Fibroblast of the aortic adventitia (primary cell): Measurements from ENCODE around the gene FAM200C. TPM values are rescaled to one million over a fixed set of nuclear protein-coding genes. Genes with fewer than 3 reads are reported as not detected.

ENCODE experiments used
- DNase-seq: peaks from one replicate; pipeline ENCODE4 v3.0.0-alpha.2; 2010; ENCODE audit warnings: low read depth
- H3K4me3 ChIP-seq: 2 replicates; pipeline ENCODE4 v1.5.1; 2011; ENCODE audit warnings: low read depth, mild to moderate bottlenecking, control low read depth, low read length, moderate library complexity
- total RNA-seq: library from RNA; depleted of rRNA; stranded (reverse); fragments of >200 nt; gene quantifications from 2 replicates; pipeline ENCODE4 v1.2.3, GENCODE V29; 2012; ENCODE audit warnings: low replicate concordance
- TF ChIP-seq, protein P1 (sequence below): IDR thresholded peaks from 2 replicates; pipeline ENCODE4 v1.5.1; 2011; ENCODE audit warnings: mild to moderate bottlenecking, low read length, control low read depth, inconsistent platforms; ENCODE audit not compliant: insufficient read depth

The FAM200C gene
- total RNA-seq, 1 donor = 6.7 TPM

DNA sequence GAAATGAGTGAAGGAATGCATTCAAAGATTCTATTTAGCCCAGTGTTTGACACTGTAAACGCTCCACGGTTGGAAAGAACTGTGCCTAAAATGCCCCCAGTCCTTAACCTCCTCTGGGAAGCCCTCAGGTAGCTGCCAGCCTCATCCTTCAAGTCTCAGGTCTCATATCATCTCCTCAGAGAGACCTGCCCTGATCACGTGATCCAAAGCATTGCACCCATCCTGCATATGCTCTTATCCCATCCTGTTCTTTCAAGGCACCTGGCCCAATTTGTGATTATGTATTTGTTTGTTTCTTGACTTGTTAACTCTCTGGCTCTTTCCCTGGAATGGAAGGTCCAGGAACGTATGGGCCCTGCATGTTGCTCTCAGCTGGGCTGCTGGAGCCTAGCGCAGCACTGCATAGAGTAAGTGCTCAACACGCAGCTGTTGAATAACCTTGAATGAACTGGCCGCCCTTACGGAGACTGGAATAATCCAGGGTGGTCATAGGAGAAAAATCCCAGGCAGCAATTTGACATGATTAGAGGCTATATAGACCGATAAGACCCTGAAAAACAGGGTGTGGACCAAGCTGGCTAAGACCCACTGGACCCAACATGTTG is 38.1 kb downstream of the FAM200C start:
- H3K4me3 ChIP-seq = no peak overlapping the region
- no peak for DNase-seq
- TF ChIP-seq, protein P1, sequence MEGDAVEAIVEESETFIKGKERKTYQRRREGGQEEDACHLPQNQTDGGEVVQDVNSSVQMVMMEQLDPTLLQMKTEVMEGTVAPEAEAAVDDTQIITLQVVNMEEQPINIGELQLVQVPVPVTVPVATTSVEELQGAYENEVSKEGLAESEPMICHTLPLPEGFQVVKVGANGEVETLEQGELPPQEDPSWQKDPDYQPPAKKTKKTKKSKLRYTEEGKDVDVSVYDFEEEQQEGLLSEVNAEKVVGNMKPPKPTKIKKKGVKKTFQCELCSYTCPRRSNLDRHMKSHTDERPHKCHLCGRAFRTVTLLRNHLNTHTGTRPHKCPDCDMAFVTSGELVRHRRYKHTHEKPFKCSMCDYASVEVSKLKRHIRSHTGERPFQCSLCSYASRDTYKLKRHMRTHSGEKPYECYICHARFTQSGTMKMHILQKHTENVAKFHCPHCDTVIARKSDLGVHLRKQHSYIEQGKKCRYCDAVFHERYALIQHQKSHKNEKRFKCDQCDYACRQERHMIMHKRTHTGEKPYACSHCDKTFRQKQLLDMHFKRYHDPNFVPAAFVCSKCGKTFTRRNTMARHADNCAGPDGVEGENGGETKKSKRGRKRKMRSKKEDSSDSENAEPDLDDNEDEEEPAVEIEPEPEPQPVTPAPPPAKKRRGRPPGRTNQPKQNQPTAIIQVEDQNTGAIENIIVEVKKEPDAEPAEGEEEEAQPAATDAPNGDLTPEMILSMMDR = no peak

DNA sequence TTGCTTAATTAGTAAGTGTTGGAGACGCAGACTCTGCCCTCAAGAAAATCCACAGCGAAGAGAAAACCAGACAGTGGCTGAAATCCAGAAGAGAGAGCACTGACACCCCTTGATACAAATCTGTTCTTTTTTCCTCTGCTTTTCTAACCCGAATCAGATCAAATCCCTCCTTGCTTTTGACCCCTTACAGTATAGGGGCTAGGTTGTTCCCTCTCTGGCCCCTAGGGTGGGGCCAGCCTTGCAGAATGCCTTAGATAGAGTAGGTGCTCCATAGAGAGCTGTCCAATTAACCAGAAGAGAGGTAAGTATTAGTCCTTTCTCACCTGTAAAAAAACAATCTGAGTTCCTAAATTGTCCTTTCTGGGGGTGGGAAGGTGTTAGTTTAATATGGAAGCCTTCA is 39.5 kb downstream of the FAM200C start:
- no peak overlapping the region for H3K4me3 ChIP-seq
- TF ChIP-seq, protein P1 = no peak
- no peak for DNase-seq

DNA sequence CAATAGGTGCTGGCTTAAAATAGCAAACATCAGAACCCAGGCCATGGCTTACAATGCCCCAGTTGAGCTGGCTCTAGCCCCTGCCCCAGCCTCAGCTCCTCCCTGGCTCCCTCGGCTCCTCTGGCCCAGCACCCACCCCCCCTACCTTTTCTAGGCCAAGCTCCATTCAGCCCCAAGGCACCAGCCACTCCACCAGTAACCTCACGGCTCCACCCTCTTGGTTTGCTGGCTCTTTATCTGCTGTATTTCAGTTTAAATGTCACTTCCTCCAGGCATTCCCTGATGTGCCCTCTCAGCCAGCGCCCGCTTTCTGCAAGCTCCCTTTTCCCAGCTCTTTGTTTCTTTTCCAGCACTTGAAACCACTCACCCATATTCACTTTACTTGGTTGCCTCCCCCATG is 40.0 kb downstream of the FAM200C start:
- H3K4me3 ChIP-seq = no peak overlapping the region
- DNase-seq = no peak
- TF ChIP-seq, protein P1 = no peak

DNA sequence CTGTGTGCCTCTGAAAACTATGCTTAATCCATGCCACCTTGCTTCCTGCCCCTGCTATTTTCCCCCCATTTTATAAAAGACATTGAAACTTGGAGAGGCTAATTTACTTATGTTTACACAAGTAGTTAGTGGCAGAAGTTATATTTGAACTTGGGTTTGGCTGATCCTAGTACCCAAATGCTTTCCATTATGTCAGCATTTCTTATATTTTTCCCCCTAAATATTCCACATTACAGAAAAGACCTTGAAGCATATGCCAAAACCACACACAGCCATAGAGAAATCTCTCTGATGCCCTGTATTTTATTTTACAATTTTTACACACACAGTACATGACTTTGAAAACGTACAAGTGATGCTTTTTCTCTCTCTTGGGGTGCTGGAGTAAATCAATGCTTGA is 40.6 kb downstream of the FAM200C start:
- TF ChIP-seq, protein P1 = no peak
- DNase-seq = no peak
- H3K4me3 ChIP-seq = no peak overlapping the region

DNA sequence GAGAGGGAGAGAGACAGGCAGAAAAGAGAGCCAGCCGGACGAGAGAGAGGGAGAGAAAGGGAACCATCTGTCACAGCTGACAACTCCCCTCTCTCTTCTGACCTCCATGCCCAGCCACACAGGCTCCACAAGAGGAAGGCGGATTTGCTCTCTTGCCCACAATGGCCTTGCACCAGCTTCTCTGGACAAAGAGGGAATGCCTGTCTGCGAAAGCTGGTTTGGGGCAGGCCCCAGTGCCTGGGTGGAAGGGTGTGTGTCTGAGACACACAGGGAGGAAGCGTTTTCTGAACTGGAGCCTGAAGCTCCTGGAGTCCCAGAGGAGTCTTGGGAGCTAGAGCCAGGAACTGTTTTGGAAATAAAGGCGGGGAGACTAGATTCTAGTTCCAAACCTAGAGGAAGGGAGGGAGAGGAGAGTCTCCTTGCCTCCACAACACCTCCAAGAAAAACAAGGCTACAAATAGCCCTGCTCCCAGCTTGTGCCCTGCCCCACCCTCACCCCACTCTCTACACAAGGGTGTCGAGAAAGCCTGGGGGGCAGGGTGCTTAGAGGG is 41.9 kb downstream of the FAM200C start:
- TF ChIP-seq, protein P1 = no peak
- peak; percentile 53 for DNase-seq

DNA sequence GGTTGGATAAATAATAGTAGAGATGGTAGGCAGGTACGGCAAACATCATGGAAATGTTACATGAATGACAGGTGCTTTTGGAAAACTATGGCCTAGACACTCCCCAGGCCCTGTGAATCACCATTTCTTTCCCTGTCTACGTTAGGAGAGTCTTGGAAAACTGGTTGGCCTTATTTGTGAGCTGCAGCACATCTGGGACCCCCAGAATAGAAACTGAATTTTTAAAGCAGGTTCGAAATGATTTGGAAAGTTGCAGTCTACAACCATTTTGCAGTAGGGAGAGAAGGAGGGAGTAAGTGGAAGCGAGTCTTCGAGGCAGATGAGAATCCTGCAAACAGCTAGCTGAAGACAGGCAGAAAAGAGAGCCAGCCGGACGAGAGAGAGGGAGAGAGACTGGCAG is 42.5 kb downstream of the FAM200C start:
- no peak for DNase-seq
- H3K4me3 ChIP-seq = no peak overlapping the region
- TF ChIP-seq, protein P1 = no peak

More for the DNA sequence above, 41.9 kb downstream of the FAM200C start:
- H3K4me3 ChIP-seq = no peak overlapping the region
